Skeletal muscle tissue (tissue), 4 donors: Measurements from ENCODE around the gene SMARCAL1. TPM values are rescaled to one million over a fixed set of nuclear protein-coding genes. Genes with fewer than 3 reads are reported as not detected.

ENCODE experiments used
- H3K27ac ChIP-seq: one replicate; pipeline ENCODE4 v1.7.0; 2013; ENCODE audit warnings: mild to moderate bottlenecking, low read depth, low read length, inconsistent platforms
- H3K27me3 ChIP-seq, 3 donors: one replicate each; pipeline ENCODE4 v1.7.0; 2013; ENCODE audit warnings: low read length in 3 of 3; ENCODE audit not compliant: control insufficient read depth in 3 of 3, insufficient read depth in 3 of 3
- H3K36me3 ChIP-seq, 3 donors: one replicate each; pipeline ENCODE4 v1.7.0; 2013; ENCODE audit warnings: low read length in 3 of 3; ENCODE audit not compliant: control insufficient read depth in 3 of 3, insufficient read depth in 3 of 3
- H3K4me1 ChIP-seq, 3 donors: one replicate each; pipeline ENCODE4 v1.7.0; 2013; ENCODE audit warnings: low read length in 3 of 3, mild to moderate bottlenecking in 3 of 3; ENCODE audit not compliant: control insufficient read depth in 3 of 3, insufficient read depth in 3 of 3
- H3K4me3 ChIP-seq, 3 donors: one replicate each; pipeline ENCODE4 v1.7.0; 2013; ENCODE audit warnings: low read length in 3 of 3
- H3K9ac ChIP-seq, 3 donors: one replicate each; pipeline ENCODE4 v1.7.0; 2013; ENCODE audit warnings: low read length in 3 of 3, mild to moderate bottlenecking in 3 of 3, moderate library complexity in 2 of 3, low read depth in 1 of 3
- H3K9me3 ChIP-seq, 3 donors: one replicate each; pipeline ENCODE4 v1.7.0; 2013; ENCODE audit warnings: low read length in 3 of 3; ENCODE audit not compliant: control insufficient read depth in 3 of 3
- total RNA-seq: library from RNA; depleted of rRNA; stranded (reverse); fragments of >200 nt; gene quantifications from one replicate; pipeline ENCODE4 v1.2.3, GENCODE V29; 2014
- donor health status: Osteomylitis.

The SMARCAL1 gene
- total RNA-seq, 1 donor from 2014 or later: 13.0 TPM

- Histone ChIP-seq H3K4me3 (no peak overlapping the region), H3K9ac (no peak overlapping the region), H3K36me3 (peaks cover 6 to 8% (median 7%) of the 10 kb centered on the region in 3 donors)
Observed at GRCh38 chr2:216410550-216410949, 1.7 kb upstream of the SMARCAL1 start.

GRCh38 chr2:216413882-216414281 lies 1.6 kb downstream of the SMARCAL1 start:
- Histone ChIP-seq H3K27me3 (no peaks in the 10 kb centered on the region), H3K9ac (no peak overlapping the region), H3K36me3 (peaks cover 17 to 28% (median 22%) of the 10 kb centered on the region in 3 donors), H3K4me1 (peaks cover 3 to 4% (median 3%) of the 10 kb centered on the region in 3 donors), H3K9me3 (no peaks in the 10 kb centered on the region), H3K27ac (no peak overlapping the region), H3K4me3 (no peak overlapping the region)

More at GRCh38 chr2:216410550-216410949, 1.7 kb upstream of the SMARCAL1 start:
- Histone ChIP-seq H3K27me3 (peaks cover 2 to 8% (median 4%) of the 10 kb centered on the region in 3 donors), H3K4me1 (peaks cover 3 to 4% (median 3%) of the 10 kb centered on the region in 3 donors), H3K27ac (no peak overlapping the region), H3K9me3 (no peaks in the 10 kb centered on the region)

- Histone ChIP-seq H3K4me3 (no peak overlapping the region), H3K4me1 (peaks cover 3 to 4% (median 3%) of the 10 kb centered on the region in 3 donors), H3K27ac (no peak overlapping the region), H3K36me3 (peaks cover 17 to 28% (median 26%) of the 10 kb centered on the region in 3 donors), H3K27me3 (no peaks in the 10 kb centered on the region), H3K9me3 (no peaks in the 10 kb centered on the region), H3K9ac (no peak overlapping the region)
Observed at GRCh38 chr2:216414772-216415319, 2.6 kb downstream of the SMARCAL1 start.

- H3K27me3 ChIP-seq: no peaks in the 10 kb centered on the region
- H3K9ac ChIP-seq: no peak overlapping the region
- no peak overlapping the region for H3K27ac ChIP-seq
- H3K4me3 ChIP-seq: no peak overlapping the region
- peaks cover 3 to 4% (median 3%) of the 10 kb centered on the region in 3 donors for H3K4me1 ChIP-seq
- H3K36me3 ChIP-seq: peaks cover 22 to 33% (median 33%) of the 10 kb centered on the region in 3 donors
- H3K9me3 ChIP-seq: no peaks in the 10 kb centered on the region
Observed at GRCh38 chr2:216415541-216415940, 3.3 kb downstream of the SMARCAL1 start.

- H3K9ac ChIP-seq: no peak overlapping the region
- H3K4me3 ChIP-seq: no peak overlapping the region
- H3K4me1 ChIP-seq: peaks cover 3 to 4% (median 3%) of the 10 kb centered on the region in 3 donors
- H3K36me3 ChIP-seq: peaks cover 22 to 43% (median 41%) of the 10 kb centered on the region in 3 donors
- no peaks in the 10 kb centered on the region for H3K9me3 ChIP-seq
- no peak overlapping the region for H3K27ac ChIP-seq
- H3K27me3 ChIP-seq: no peaks in the 10 kb centered on the region
Observed at GRCh38 chr2:216416571-216417307, 4.5 kb downstream of the SMARCAL1 start.

- Histone ChIP-seq H3K27me3 (no peaks in the 10 kb centered on the region), H3K27ac (no peak overlapping the region), H3K4me3 (no peak overlapping the region), H3K36me3 (peaks cover 36 to 64% (median 61%) of the 10 kb centered on the region in 3 donors), H3K9me3 (no peaks in the 10 kb centered on the region), H3K9ac (no peak overlapping the region), H3K4me1 (peaks cover 2 to 10% (median 6%) of the 10 kb centered on the region in 3 donors)
Observed at GRCh38 chr2:216418981-216419380, 6.7 kb downstream of the SMARCAL1 start.

- H3K4me3 ChIP-seq: no peak overlapping the region
- H3K27ac ChIP-seq: no peak overlapping the region
- H3K9me3 ChIP-seq: no peaks in the 10 kb centered on the region
- no peak overlapping the region for H3K9ac ChIP-seq
- H3K36me3 ChIP-seq: peaks cover 35 to 70% (median 66%) of the 10 kb centered on the region in 3 donors
- H3K4me1 ChIP-seq: peaks cover 10 to 26% (median 16%) of the 10 kb centered on the region in 3 donors
- no peaks in the 10 kb centered on the region for H3K27me3 ChIP-seq
Observed at GRCh38 chr2:216420367-216421101, 8.2 kb downstream of the SMARCAL1 start.

- Histone ChIP-seq H3K27ac (no peak overlapping the region), H3K4me1 (peaks cover 10 to 37% (median 22%) of the 10 kb centered on the region in 3 donors), H3K27me3 (no peaks in the 10 kb centered on the region), H3K4me3 (no peak overlapping the region), H3K9ac (no peak overlapping the region), H3K9me3 (no peaks in the 10 kb centered on the region), H3K36me3 (peaks cover 26 to 57% (median 46%) of the 10 kb centered on the region in 3 donors)
Observed at GRCh38 chr2:216423071-216423470, 10.8 kb downstream of the SMARCAL1 start.

GRCh38 chr2:216424274-216424673 lies 12.0 kb downstream of the SMARCAL1 start:
- no peaks in the 10 kb centered on the region for H3K27me3 ChIP-seq
- H3K9ac ChIP-seq: no peak overlapping the region
- H3K4me1 ChIP-seq: peaks cover 10 to 37% (median 22%) of the 10 kb centered on the region in 3 donors
- H3K36me3 ChIP-seq: peaks cover 35 to 68% (median 58%) of the 10 kb centered on the region in 3 donors
- no peaks in the 10 kb centered on the region for H3K9me3 ChIP-seq
- no peak overlapping the region for H3K4me3 ChIP-seq
- H3K27ac ChIP-seq: peak overlapping the region; percentile 63
